GM19455 (cell line): ENCODE data around the gene DDIAS.
"Not testable (repeated sequence)": the region's sequence is repeated elsewhere in the genome, so short reads cannot be mapped to it uniquely, and the experiment has no call there.

Experiments used
- ATAC-seq: cut with Tn5 transposase; IDR thresholded peaks from one replicate; pipeline ENCODE4 v1.9.1; 2021; ENCODE audit not compliant: unreplicated experiment

DDIAS gene

GRCh38 chr11:82890002-82890341 is 11.6 kb upstream of the DDIAS start:
- no peak for ATAC-seq

- no peak for ATAC-seq
Measured at GRCh38 chr11:82890936-82891335, 10.6 kb upstream of the DDIAS start.

GRCh38 chr11:82892611-82893169 is 8.8 kb upstream of the DDIAS start:
- no peak for ATAC-seq

- no peak for ATAC-seq
Measured at GRCh38 chr11:82895437-82896091, 6.0 kb upstream of the DDIAS start.

GRCh38 chr11:82896183-82896582 is 5.4 kb upstream of the DDIAS start:
- ATAC-seq, result no peak

- ATAC-seq, result no peak
Measured at GRCh38 chr11:82898241-82898640, 3.3 kb upstream of the DDIAS start.

- ATAC-seq, result no peak
Measured at GRCh38 chr11:82899186-82899820, 2.2 kb upstream of the DDIAS start.

- peak; percentile 7 for ATAC-seq
Measured at GRCh38 chr11:82899957-82900276, 1.6 kb upstream of the DDIAS start.

GRCh38 chr11:82900277-82901164 is 1.0 kb upstream of the DDIAS start, which contains the start of gene PRCP:
PRCP (minus strand) TSS chr11:82900430; CDS start chr11:82900402, 28 bp downstream.
- peak; percentile 78 for ATAC-seq

GRCh38 chr11:82901922-82902485 is 468 bp downstream of the DDIAS start:
- no peak for ATAC-seq

- no peak for ATAC-seq
Measured at GRCh38 chr11:82902880-82903279, 1.3 kb downstream of the DDIAS start.

GRCh38 chr11:82903843-82904586 is 2.5 kb downstream of the DDIAS start:
- ATAC-seq, result no peak

GRCh38 chr11:82906236-82906635 is 4.7 kb downstream of the DDIAS start:
- no peak for ATAC-seq

GRCh38 chr11:82906931-82907330 is 5.4 kb downstream of the DDIAS start:
- no peak for ATAC-seq

GRCh38 chr11:82907371-82907770 is 5.8 kb downstream of the DDIAS start:
- no peak for ATAC-seq

- no peak for ATAC-seq
Measured at GRCh38 chr11:82908311-82908710, 6.8 kb downstream of the DDIAS start.

GRCh38 chr11:82909015-82909640 is 7.6 kb downstream of the DDIAS start:
- ATAC-seq, result no peak

GRCh38 chr11:82919786-82920185 is 18.2 kb downstream of the DDIAS start:
- ATAC-seq, result not testable (repeated sequence)

- not testable (repeated sequence) for ATAC-seq
Measured at GRCh38 chr11:82920227-82920626, 18.7 kb downstream of the DDIAS start.
